Fibroblast of lung (primary cell): ENCODE results near the gene DUSP14. TPM values are rescaled to one million over a fixed set of nuclear protein-coding genes. Genes with fewer than 3 reads are reported as not detected.

Source experiments
- DNase-seq, 2 donors: peaks; one replicate each; pipeline versions ENCODE4 v3.0.0 to v3.0.0-alpha.2; 2010; ENCODE audit warnings: low read depth in 2 of 2
- H2AFZ ChIP-seq: 2 replicates; pipeline ENCODE4 v1.5.1; 2012; ENCODE audit warnings: low read length, control low read depth, inconsistent platforms
- H3K27ac ChIP-seq: 2 replicates; pipeline ENCODE4 v1.5.1; 2011; ENCODE audit warnings: low read length, control low read depth; ENCODE audit not compliant: insufficient read depth
- H3K27me3 ChIP-seq: 2 replicates; pipeline ENCODE4 v1.5.1; 2011; ENCODE audit warnings: mild to moderate bottlenecking, low read length; ENCODE audit not compliant: control insufficient read depth, insufficient read depth
- H3K36me3 ChIP-seq: 2 replicates; pipeline ENCODE4 v1.5.1; 2011; ENCODE audit warnings: low read length; ENCODE audit not compliant: control insufficient read depth, insufficient read depth
- H3K4me1 ChIP-seq: 2 replicates; pipeline ENCODE4 v1.5.1; 2011; ENCODE audit warnings: low read length; ENCODE audit not compliant: control insufficient read depth, insufficient read depth; ENCODE audit errors: extremely low read depth
- H3K4me2 ChIP-seq: 2 replicates; pipeline ENCODE4 v1.5.1; 2011; ENCODE audit warnings: low read length, control low read depth; ENCODE audit not compliant: insufficient read depth; ENCODE audit errors: extremely low read depth
- H3K4me3 ChIP-seq, 4 experiments: fragments of 200-600 bp in 1 of 4; sonication (generic) in 1 of 4; replicated peaks in 1 of 4; 2 replicates each; pipeline ENCODE4 v1.5.1; 2011 to 2016; ENCODE audit warnings: low read length in 4 of 4, low read depth in 3 of 4, mild to moderate bottlenecking in 3 of 4, control low read depth in 2 of 4, inconsistent platforms in 1 of 4, mixed read lengths in 1 of 4; ENCODE audit not compliant: insufficient read depth in 1 of 4; ENCODE audit errors: control extremely low read depth in 1 of 4
- H3K79me2 ChIP-seq: 2 replicates; pipeline ENCODE4 v1.5.1; 2012; ENCODE audit warnings: mild to moderate bottlenecking, low read length, inconsistent platforms; ENCODE audit not compliant: control insufficient read depth, insufficient read depth
- H3K9ac ChIP-seq: 2 replicates; pipeline ENCODE4 v1.5.1; 2011; ENCODE audit warnings: mild to moderate bottlenecking, low read length, control low read depth; ENCODE audit not compliant: insufficient read depth
- H3K9me3 ChIP-seq: 2 replicates; pipeline ENCODE4 v1.5.1; 2012; ENCODE audit warnings: low read depth, low read length; ENCODE audit not compliant: control insufficient read depth, insufficient read depth
- H4K20me1 ChIP-seq: 2 replicates; pipeline ENCODE4 v1.5.1; 2011; ENCODE audit warnings: low read length; ENCODE audit not compliant: control insufficient read depth, insufficient read depth; ENCODE audit errors: extremely low read depth
- EZH2 ChIP-seq: IDR thresholded peaks from 2 replicates; pipeline ENCODE4 v1.5.1; 2012; ENCODE audit warnings: low read length, control low read depth, mild to moderate bottlenecking; ENCODE audit errors: missing control alignments
- polyA plus RNA-seq, 2 donors: library from polyadenylated mRNA; depleted of rRNA in 1 of 2; stranded (reverse) in 1 of 2; unstranded in 1 of 2; fragments of >200 nt; gene quantifications; 2 replicates each; pipeline ENCODE4 v1.2.1, GENCODE V29; 2011 to 2012; ENCODE audit warnings: missing spikeins in 1 of 2
- total RNA-seq: library from RNA; depleted of rRNA; stranded (reverse); fragments of >200 nt; gene quantifications from 2 replicates; pipeline ENCODE4 v1.2.1, GENCODE V29; 2014
- TF ChIP-seq, protein P1 (sequence below), 2 donors: IDR thresholded peaks in 1 of 2; conservative IDR thresholded peaks in 1 of 2; 1 replicate in 1 of 2; 2 replicates in 1 of 2; pipeline ENCODE4 v1.5.1; 2011 to 2012; ENCODE audit warnings: low read length in 2 of 2, control low read depth in 1 of 2, inconsistent platforms in 1 of 2, low read depth in 1 of 2, mild to moderate bottlenecking in 1 of 2

Gene DUSP14
- total and polyA plus RNA-seq, 2 donors (not counting 1 experiment from before 2014, with no cell fraction given), result 121 to 161 TPM

DNA sequence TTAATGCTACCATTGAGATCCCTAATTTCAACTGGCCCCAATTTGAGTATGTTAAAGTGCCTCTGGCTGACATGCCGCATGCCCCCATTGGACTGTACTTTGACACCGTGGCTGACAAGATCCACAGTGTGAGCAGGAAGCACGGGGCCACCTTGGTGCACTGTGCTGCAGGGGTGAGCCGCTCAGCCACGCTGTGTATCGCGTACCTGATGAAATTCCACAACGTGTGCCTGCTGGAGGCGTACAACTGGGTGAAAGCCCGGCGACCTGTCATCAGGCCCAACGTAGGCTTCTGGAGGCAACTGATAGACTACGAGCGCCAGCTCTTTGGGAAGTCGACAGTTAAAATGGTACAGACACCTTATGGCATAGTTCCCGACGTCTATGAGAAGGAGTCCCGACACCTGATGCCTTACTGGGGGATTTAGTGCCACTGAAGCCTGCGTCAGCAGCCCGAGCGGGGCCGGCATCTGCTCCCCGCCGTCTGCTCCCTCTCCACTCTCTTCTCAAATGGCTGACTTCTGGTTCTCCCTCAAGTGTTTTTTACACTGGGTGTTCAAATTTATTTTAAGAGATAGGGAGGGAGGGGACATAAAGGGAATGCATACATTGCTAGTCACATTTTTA is 22.9 kb downstream of the DUSP14 start:
- no peak for DNase-seq
- no peaks in the 10 kb centered on the region for H3K9me3 ChIP-seq
- H3K27me3 ChIP-seq, result no peaks in the 10 kb centered on the region
- no peak overlapping the region for H2AFZ ChIP-seq
- peaks cover 51% of the 10 kb centered on the region for H3K79me2 ChIP-seq
- no peak overlapping the region for H3K9ac ChIP-seq
- H3K27ac ChIP-seq, result no peak overlapping the region
- H3K4me1 ChIP-seq, result no peaks in the 10 kb centered on the region
- no peaks in the 10 kb centered on the region for H4K20me1 ChIP-seq
- no peak for TF ChIP-seq EZH2
- TF ChIP-seq, protein P1, sequence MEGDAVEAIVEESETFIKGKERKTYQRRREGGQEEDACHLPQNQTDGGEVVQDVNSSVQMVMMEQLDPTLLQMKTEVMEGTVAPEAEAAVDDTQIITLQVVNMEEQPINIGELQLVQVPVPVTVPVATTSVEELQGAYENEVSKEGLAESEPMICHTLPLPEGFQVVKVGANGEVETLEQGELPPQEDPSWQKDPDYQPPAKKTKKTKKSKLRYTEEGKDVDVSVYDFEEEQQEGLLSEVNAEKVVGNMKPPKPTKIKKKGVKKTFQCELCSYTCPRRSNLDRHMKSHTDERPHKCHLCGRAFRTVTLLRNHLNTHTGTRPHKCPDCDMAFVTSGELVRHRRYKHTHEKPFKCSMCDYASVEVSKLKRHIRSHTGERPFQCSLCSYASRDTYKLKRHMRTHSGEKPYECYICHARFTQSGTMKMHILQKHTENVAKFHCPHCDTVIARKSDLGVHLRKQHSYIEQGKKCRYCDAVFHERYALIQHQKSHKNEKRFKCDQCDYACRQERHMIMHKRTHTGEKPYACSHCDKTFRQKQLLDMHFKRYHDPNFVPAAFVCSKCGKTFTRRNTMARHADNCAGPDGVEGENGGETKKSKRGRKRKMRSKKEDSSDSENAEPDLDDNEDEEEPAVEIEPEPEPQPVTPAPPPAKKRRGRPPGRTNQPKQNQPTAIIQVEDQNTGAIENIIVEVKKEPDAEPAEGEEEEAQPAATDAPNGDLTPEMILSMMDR (conservative IDR thresholded peaks at IDR 0.05 in 1 of 2, IDR thresholded peaks at IDR 0.05 in 1 of 2; ENCODE audit: low read depth in 1 of 2, low read length in 2 of 2), result no peak
- H3K4me2 ChIP-seq, result no peak overlapping the region
- no peak overlapping the region for H3K4me3 ChIP-seq
- peaks cover 19% of the 10 kb centered on the region for H3K36me3 ChIP-seq

DNA sequence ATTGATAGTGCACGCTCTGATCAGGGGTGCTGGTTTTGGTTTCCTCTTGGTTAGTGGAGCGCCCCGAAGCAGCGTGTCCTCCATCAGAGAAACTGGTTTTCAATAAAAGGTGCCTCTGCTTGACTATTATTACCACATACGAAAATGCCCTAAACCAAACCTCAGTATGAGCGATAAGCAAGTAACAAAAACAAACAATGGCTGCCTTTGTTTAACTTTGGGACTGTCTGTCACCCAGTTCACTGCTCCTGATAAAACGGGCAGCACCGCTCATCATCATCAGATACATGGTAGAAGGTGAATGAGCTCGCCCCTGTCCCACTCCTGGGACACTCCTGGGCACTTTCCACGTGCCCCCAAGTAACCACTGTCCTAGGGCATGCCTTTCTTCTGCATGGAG is 24.0 kb downstream of the DUSP14 start:
- H3K9me3 ChIP-seq, result no peaks in the 10 kb centered on the region
- TF ChIP-seq EZH2, result no peak
- TF ChIP-seq, protein P1 (conservative IDR thresholded peaks at IDR 0.05 in 1 of 2, IDR thresholded peaks at IDR 0.05 in 1 of 2; ENCODE audit: low read depth in 1 of 2, low read length in 2 of 2), result no peak
- DNase-seq, result no peak
- H3K4me3 ChIP-seq, result no peak overlapping the region
- no peak overlapping the region for H3K27ac ChIP-seq
- H3K27me3 ChIP-seq, result no peaks in the 10 kb centered on the region
- no peak overlapping the region for H2AFZ ChIP-seq
- H4K20me1 ChIP-seq, result no peaks in the 10 kb centered on the region
- H3K4me2 ChIP-seq, result no peak overlapping the region
- no peaks in the 10 kb centered on the region for H3K4me1 ChIP-seq
- H3K36me3 ChIP-seq, result peaks cover 16% of the 10 kb centered on the region
- H3K9ac ChIP-seq, result no peak overlapping the region
- H3K79me2 ChIP-seq, result peaks cover 41% of the 10 kb centered on the region

DNA sequence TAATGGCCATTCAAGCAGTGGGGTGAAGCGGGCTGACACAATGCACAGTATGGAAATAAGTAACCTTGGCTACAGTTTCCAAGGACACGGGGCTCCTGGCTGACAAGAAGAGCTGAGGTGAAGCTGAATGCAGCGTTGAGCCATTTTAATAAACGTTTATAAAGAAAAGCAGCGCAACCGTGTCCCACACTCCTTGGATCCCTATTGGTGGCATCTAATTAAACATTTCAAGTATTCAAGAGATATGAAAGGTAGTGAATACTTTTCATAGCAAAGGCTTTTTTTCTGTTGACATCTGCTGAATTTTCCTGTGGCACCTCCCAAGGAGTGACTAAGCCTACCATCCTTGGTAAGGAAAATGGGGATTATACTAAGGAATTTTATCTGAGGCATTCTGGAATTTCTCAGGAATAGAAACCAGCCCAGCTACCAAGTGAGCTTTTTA is 26.5 kb downstream of the DUSP14 start:
- H2AFZ ChIP-seq, result no peak overlapping the region
- peaks cover 9% of the 10 kb centered on the region for H3K4me1 ChIP-seq
- no peak overlapping the region for H3K4me3 ChIP-seq
- no peak for TF ChIP-seq EZH2
- TF ChIP-seq, protein P1 (conservative IDR thresholded peaks at IDR 0.05 in 1 of 2, IDR thresholded peaks at IDR 0.05 in 1 of 2; ENCODE audit: low read depth in 1 of 2, low read length in 2 of 2), result no peak
- no peak overlapping the region for H3K4me2 ChIP-seq
- H3K36me3 ChIP-seq, result peaks cover 13% of the 10 kb centered on the region
- H3K9me3 ChIP-seq, result no peaks in the 10 kb centered on the region
- H4K20me1 ChIP-seq, result no peaks in the 10 kb centered on the region
- peaks cover 20% of the 10 kb centered on the region for H3K79me2 ChIP-seq
- H3K27me3 ChIP-seq, result no peaks in the 10 kb centered on the region
- no peak overlapping the region for H3K9ac ChIP-seq
- no peak overlapping the region for H3K27ac ChIP-seq
- peak in 1 of 2 donors; percentile 81 for DNase-seq
